SHP77 (cell line): Measurements from ENCODE around the gene FGD6.
"Not testable (repeated sequence)": the region's sequence is repeated elsewhere in the genome, so short reads cannot be mapped to it uniquely, and the experiment has no call there.

Experiments
- DNase-seq, 2 experiments: peaks; one replicate each; lab custom pipeline; 2025; lab: John Stamatoyannopoulos, UW

Gene FGD6

GRCh38 chr12:95217377-95218149, at the start of gene FGD6, which contains the start of gene VEZT:
Gene FGD6 (minus strand): TSS chr12:95217467. CDS start chr12:95217240, 227 bp downstream.
Gene VEZT (plus strand): TSS chr12:95217807. CDS start chr12:95217851, 44 bp downstream.
- DNase-seq: peak; percentile 98 to 99

- no peak for DNase-seq
Observed at GRCh38 chr12:95266254-95266653, 49.0 kb upstream of the FGD6 start.

- DNase-seq: no peak
Observed at GRCh38 chr12:95265765-95266164, 48.5 kb upstream of the FGD6 start.

DNA sequence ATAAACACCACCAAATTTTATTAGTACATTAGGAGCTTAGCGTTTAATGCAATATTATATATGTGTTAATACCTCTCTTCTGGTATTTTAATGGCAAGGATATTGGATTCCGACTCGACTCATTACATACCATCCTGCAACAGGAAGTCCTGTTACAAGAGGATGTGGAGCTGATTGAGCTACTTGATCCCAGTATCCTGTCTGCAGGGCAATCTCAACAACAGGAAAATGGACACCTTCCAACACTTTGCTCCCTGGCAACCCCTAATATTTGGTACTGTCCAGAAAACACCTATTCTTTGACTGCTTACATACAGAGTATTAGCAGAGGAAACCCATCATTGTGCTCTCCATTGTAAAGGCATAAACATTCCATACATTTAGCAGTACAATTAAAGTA, 45.5 kb upstream of the FGD6 start:
- DNase-seq: no peak

- DNase-seq: no peak
Observed at GRCh38 chr12:95261109-95261508, 43.8 kb upstream of the FGD6 start.

DNA sequence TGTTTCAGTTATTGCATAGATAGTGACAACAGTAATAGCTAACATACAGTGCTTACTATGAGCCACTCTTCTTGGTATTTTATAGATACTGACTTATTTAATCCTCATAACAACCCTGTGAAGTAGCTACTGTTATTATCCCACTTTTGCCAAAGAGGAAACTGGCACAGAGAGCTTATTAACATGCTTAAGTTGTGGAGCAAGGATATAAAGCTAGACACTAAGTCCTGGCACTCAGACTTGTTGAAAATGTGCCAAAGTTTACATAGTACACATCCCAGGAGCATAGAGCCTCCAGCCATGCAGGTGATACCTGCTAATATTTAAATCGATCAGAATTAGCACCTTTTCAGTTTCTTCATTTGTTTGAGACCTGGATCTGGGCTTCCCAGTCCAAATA, 42.1 kb upstream of the FGD6 start:
- no peak for DNase-seq

- DNase-seq: no peak
Observed at GRCh38 chr12:95258803-95259202, 41.5 kb upstream of the FGD6 start.

DNA sequence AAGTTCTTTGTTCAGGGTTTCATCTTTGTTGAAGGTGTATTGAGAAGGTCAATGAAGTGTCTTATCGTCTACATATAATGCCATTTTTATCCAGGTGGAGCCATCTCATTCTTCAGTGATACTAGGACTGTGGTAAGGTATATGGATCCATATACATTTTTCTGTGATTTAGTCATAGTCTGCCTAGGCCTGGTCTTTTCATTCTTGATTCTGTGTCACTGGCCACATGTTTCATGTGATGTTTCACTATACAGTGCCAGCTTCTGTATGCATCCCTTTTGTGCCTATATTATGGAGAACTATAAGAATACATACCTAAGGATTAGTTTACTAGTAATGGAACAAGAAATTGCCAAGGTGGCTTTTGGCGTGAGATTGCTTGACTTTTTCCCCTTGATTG, 40.9 kb upstream of the FGD6 start:
- no peak for DNase-seq

DNA sequence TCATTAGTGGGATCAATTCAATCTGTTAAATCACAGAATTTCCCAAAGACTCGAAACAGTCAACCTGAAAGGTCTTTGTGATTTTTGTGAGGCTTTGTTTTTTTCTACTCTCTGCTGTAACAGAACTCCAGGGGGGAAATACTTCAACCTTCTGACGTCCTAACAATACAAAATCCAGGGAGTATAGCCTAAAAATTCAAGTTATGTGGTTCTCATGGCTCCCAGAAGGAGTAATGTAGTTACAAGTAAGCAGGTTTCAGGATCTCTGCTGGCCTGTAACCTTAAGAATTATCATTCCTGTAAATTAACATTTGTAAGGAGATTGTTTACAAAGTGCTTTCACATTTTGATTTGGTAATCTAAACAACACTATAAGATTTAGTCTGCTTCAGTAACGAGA, 40.3 kb upstream of the FGD6 start:
- no peak for DNase-seq

- no peak for DNase-seq
Observed at GRCh38 chr12:95253386-95253785, 36.1 kb upstream of the FGD6 start.

GRCh38 chr12:95248604-95249360, 31.5 kb upstream of the FGD6 start:
- no peak for DNase-seq

DNA sequence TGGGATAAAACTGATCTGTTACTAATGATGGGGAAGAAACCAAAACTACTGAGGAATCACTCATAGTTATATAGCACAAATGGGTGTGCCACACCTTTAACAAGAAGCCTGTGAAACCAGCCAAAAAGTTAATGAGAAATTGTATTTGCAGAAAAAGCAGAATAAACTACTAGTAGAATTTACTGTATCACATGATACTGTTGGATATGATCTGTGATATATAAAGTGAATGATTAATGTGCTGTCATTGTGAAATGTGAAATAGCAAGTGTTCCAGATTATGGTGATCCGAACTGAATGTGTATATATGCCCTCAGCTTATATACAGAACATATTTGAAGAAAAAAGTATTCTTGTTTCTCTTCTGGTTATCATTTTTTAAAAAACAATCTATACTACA, 30.8 kb upstream of the FGD6 start:
- DNase-seq: no peak

- no peak for DNase-seq
Observed at GRCh38 chr12:95244350-95244749, 27.1 kb upstream of the FGD6 start.

DNA sequence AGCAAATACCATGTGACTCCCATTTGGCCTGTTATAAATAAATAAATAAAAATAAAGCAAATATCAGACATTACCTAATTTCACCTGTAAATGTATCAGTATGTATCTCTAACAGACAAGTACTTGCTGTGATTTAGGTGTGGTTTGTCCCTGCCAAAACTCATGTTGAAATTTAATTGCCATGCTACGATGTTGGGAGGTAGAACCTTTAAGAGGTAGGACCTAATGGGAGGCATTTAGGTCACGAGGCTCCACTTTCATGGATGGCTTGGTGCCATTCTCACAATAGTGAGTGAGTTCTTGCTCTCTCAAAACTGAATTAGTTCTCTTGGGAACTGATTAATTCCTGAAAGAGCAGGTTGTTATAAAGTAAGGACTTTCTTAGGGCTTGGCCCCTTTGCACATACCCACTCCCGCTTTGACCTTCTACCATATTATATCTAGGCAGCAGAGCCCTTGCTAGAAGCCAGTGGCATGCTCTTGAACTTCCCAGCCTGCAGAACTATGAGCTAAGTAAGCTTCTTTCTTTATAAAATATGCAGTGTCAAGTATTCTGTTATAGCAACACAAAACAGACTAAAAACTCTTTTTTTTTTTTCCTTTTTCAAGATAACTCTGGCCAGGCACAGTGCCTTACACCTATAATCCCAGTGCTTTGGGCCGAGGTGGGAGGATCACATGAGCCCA, 26.4 kb upstream of the FGD6 start:
- no peak for DNase-seq

GRCh38 chr12:95241761-95242506, 24.7 kb upstream of the FGD6 start:
- DNase-seq: no peak

DNA sequence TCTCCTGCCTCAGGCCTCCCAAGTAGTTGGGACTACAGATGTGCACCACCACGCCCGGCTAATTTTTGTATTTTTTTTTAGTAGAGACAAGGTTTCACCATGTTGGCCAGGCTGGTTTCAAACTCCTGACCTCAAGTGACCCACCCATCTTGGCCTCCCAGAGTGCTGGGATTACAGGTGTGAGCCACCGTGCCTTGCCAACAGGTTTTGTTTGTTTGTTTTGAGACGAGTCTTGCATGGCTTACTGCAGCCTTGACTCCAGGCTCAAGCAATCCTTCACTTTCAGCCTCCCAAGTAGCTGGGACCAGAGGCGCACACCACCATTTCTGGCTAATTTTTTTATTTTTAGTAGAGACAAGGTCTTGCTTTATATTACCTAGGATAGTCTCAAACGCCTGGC, 23.9 kb upstream of the FGD6 start:
- DNase-seq: not testable (repeated sequence)

GRCh38 chr12:95240556-95240955, 23.3 kb upstream of the FGD6 start:
- no peak for DNase-seq

DNA sequence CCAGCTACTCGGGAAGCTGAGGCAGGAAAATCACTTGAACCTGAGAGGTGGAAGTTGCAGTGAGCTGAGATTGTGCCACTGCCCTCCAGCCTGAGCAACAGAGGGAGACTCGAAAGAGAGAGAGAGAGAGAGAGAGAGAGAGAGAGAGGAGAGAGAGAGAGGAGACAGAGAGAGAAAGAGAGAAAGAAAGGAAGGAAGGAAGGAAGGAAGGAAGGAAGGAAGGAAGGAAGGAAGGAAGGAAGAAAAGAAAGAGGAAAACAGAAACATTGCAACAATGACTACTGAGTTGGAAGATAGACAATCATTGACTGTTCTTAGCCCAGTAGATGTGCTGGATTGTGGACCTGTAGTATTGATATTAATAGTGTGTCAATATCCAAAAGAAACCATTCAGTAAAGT, 22.6 kb upstream of the FGD6 start:
- not testable (repeated sequence) for DNase-seq

- DNase-seq: no peak
Observed at GRCh38 chr12:95239216-95239615, 21.9 kb upstream of the FGD6 start.

GRCh38 chr12:95238150-95238549, 20.9 kb upstream of the FGD6 start:
- no peak for DNase-seq

DNA sequence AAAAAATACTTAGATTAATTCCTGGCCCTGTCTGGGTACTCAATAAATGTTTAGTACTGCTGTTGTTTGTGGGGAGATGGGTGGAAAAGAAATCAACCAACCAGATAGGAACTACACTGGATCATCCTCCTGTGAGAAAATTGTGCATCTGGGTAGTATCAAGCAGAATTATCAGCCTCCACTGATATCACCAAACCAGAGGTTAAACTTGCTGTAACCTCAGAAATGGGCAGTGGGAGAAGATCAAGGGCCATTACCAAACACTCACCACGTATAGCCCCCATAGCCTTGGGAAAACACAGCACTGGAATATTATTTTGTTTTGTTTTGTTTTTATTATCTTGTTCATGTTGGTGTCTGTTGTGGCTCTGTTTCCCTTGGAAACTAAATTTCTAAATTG, 20.0 kb upstream of the FGD6 start:
- no peak for DNase-seq

DNA sequence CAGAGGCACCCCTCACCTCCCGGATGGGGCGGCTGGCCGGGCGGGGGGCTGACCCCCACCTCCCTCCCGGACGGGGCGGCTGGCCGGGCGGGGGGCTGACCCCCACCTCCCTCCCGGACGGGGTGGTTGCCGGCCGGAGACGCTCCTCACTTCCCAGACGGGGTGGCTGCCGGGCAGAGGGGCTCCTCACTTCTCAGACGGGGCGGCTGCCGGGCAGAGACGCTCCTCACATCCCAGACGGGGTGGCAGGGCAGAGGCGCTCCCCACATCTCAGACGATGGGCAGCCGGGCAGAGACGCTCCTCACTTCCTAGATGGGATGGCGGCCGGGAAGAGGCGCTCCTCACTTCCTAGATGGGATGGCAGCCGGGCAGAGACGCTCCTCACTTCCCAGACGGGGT, 18.4 kb upstream of the FGD6 start:
- not testable (repeated sequence) for DNase-seq
